HG03342 (cell line): ENCODE data around the gene FOXF1.

Experiments
- ATAC-seq: cut with Tn5 transposase; IDR thresholded peaks from one replicate; pipeline ENCODE4 v1.9.1; 2021; ENCODE audit warnings: mild to moderate bottlenecking, moderate library complexity; ENCODE audit not compliant: unreplicated experiment

The FOXF1 gene

GRCh38 chr16:86503830-86504229 lies 6.5 kb upstream of the FOXF1 start:
- ATAC-seq: no peak

- no peak for ATAC-seq
Observed at GRCh38 chr16:86504315-86505184, 5.8 kb upstream of the FOXF1 start.

- ATAC-seq: no peak
Observed at GRCh38 chr16:86505185-86505898, 5.0 kb upstream of the FOXF1 start.

GRCh38 chr16:86505899-86506864 lies 4.1 kb upstream of the FOXF1 start:
- no peak for ATAC-seq

- no peak for ATAC-seq
Observed at GRCh38 chr16:86507173-86508027, 2.9 kb upstream of the FOXF1 start.

GRCh38 chr16:86508028-86508946 lies 2.0 kb upstream of the FOXF1 start:
- no peak for ATAC-seq

- ATAC-seq: no peak
Observed at GRCh38 chr16:86508947-86509758, 1.2 kb upstream of the FOXF1 start.

GRCh38 chr16:86509759-86510464 lies 415 bp upstream of the FOXF1 start:
- no peak for ATAC-seq

GRCh38 chr16:86511317-86512161 lies 1.2 kb downstream of the FOXF1 start:
- ATAC-seq: no peak

- no peak for ATAC-seq
Observed at GRCh38 chr16:86512301-86512859, 2.1 kb downstream of the FOXF1 start.

- no peak for ATAC-seq
Observed at GRCh38 chr16:86512860-86513470, 2.6 kb downstream of the FOXF1 start.

- no peak for ATAC-seq
Observed at GRCh38 chr16:86513471-86514277, 3.3 kb downstream of the FOXF1 start.

- no peak for ATAC-seq
Observed at GRCh38 chr16:86514481-86515376, 4.4 kb downstream of the FOXF1 start.

GRCh38 chr16:86515413-86515776 lies 5.1 kb downstream of the FOXF1 start:
- no peak for ATAC-seq
